ENCODE measurements around the gene MED28.

DNA sequence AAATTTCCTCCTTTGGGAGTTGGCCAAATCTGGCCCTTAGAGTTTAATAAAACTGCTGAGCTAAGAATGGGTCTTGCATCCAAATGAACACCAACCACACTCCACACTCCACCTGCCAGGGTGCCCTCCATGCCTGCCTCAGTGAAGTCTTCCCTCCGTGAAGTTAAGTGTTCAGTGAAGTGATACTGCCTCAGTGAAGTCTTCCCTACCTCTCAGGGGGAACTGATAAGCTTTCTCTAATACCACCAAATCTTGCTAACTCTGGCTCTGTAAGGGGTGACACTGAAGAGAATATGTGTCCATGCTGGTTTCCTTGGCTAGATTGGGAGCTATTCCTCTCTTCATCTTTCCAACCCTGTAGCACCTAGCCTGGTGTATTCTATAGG, 27.9 kb downstream of the MED28 start:
- TF ChIP-seq, protein P1, sequence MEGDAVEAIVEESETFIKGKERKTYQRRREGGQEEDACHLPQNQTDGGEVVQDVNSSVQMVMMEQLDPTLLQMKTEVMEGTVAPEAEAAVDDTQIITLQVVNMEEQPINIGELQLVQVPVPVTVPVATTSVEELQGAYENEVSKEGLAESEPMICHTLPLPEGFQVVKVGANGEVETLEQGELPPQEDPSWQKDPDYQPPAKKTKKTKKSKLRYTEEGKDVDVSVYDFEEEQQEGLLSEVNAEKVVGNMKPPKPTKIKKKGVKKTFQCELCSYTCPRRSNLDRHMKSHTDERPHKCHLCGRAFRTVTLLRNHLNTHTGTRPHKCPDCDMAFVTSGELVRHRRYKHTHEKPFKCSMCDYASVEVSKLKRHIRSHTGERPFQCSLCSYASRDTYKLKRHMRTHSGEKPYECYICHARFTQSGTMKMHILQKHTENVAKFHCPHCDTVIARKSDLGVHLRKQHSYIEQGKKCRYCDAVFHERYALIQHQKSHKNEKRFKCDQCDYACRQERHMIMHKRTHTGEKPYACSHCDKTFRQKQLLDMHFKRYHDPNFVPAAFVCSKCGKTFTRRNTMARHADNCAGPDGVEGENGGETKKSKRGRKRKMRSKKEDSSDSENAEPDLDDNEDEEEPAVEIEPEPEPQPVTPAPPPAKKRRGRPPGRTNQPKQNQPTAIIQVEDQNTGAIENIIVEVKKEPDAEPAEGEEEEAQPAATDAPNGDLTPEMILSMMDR (IDR thresholded peaks at IDR 0.05; ENCODE audit: low read length): no peak
- TF ChIP-seq EZH2phosphoT487 (IDR thresholded peaks at IDR 0.05; ENCODE audit: low read length) (no peak), EZH2 (optimal IDR thresholded peaks at IDR 0.05; ENCODE audit: low read depth, low read length) (no peak)

Data from MM.1S (cell line).